Mononuclear cell (primary cell): ENCODE results near the gene STRADA. TPM values are rescaled to one million over a fixed set of nuclear protein-coding genes. Genes with fewer than 3 reads are reported as not detected.

Source experiments
- H3K27me3 ChIP-seq: 2 replicates; pipeline ENCODE4 v1.6.0; 2011; ENCODE audit warnings: low read length, control low read depth; ENCODE audit not compliant: insufficient read depth
- H3K4me1 ChIP-seq: 2 replicates; pipeline ENCODE4 v1.5.1; 2011; ENCODE audit warnings: mild to moderate bottlenecking, low read length, control low read depth; ENCODE audit not compliant: insufficient read depth
- H3K4me3 ChIP-seq: 2 replicates; pipeline ENCODE4 v1.5.1; 2011; ENCODE audit warnings: mild to moderate bottlenecking, low read length, moderate library complexity
- H3K9me3 ChIP-seq: 2 replicates; pipeline ENCODE4 v1.5.1; 2011; ENCODE audit warnings: low read depth, mild to moderate bottlenecking, control low read depth, low read length
- total RNA-seq: library from RNA; depleted of rRNA; stranded (reverse); fragments of >200 nt; gene quantifications from one replicate; pipeline ENCODE4 v1.2.3, GENCODE V29; 2012

The STRADA gene
- total RNA-seq, 1 donor, result 37.7 TPM

DNA sequence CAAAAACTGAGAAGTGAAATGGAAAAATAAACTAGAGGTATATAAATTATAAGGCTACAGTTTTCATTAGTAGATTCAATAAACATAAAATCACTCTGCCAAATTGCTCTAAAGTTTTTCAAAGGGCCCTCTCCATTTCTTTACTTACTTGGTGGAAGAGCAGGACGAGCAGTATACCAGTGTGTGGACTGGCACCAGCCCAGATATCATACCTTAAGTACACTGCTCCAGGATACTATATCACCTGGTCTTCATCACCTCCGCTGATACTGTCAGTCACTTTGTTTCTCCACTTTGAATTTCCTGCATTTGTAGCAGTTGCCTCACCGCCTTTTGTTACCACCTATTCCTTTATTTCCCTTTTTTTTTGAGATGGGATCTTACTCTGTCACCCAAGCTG, 81.7 kb downstream of the STRADA start:
- Histone ChIP-seq H3K9me3 (no peaks in the 10 kb centered on the region), H3K27me3 (no peaks in the 10 kb centered on the region), H3K4me1 (peaks cover 30% of the 10 kb centered on the region), H3K4me3 (no peak overlapping the region)

DNA sequence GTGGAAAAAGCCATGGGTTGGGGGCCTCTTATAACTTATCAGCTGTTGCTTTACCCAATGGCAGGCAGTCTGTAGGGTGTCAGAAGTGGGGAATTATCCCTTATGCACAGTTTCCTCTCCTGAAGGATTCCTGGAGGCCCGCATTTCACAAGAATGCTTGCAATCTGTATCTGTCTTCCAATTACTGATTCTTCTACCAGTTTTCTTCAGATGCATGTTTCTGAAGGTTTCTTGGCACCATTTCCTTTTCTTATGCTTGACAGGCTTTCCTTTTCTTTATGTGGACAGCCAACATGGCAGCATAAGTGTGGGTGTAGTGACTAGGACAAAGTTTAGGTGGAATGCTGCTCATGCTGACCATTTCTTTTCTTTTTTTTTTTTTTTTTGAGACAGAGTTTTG, 83.2 kb downstream of the STRADA start:
- Histone ChIP-seq H3K4me3 (no peak overlapping the region), H3K4me1 (peaks cover 24% of the 10 kb centered on the region), H3K27me3 (no peaks in the 10 kb centered on the region), H3K9me3 (no peaks in the 10 kb centered on the region)

DNA sequence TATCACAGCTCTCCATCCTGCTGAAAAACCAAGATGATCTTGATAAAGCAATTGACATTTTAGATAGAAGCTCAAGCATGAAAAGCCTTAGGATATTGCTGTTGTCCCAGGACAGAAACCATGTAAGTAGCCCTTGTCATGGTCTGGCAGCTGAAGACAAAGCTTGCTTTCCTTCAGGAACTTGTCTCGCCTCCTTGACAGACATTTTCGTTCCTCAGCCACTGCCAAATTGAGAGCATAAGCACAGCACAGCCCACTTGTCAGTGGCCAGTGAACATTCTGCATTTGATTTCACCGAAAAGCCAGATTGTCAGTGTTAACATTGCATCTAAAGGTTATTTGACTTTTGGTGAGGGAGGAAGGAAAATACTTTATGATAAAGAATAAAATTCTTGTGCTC, 83.8 kb downstream of the STRADA start:
- Histone ChIP-seq H3K4me3 (no peak overlapping the region), H3K4me1 (peaks cover 20% of the 10 kb centered on the region), H3K9me3 (no peaks in the 10 kb centered on the region), H3K27me3 (no peaks in the 10 kb centered on the region)

GRCh38 chr17:63653050-63653449, 88.5 kb downstream of the STRADA start:
- Histone ChIP-seq H3K27me3 (no peaks in the 10 kb centered on the region), H3K4me1 (peaks cover 60% of the 10 kb centered on the region), H3K4me3 (no peak overlapping the region), H3K9me3 (no peaks in the 10 kb centered on the region)

Other genes with a start within 250 kb of the STRADA start
- gene KCNH6, start 218.4 kb downstream of the STRADA start, total RNA-seq, result not detected
- gene DCAF7, start 191.3 kb downstream of the STRADA start, total RNA-seq, result 5.4 TPM
- gene TACO1, start 140.9 kb downstream of the STRADA start, total RNA-seq, result 15.3 TPM
- gene MAP3K3, start 119.4 kb downstream of the STRADA start, total RNA-seq, result 120 TPM
- 274 TPM for gene LIMD2, start 41.7 kb downstream of the STRADA start, total RNA-seq
- 38.9 TPM for gene CCDC47, start 31.8 kb upstream of the STRADA start, total RNA-seq
- gene DDX42, start 32.4 kb upstream of the STRADA start, total RNA-seq, result 112 TPM
- 15.3 TPM for gene PSMC5, start 85.6 kb upstream of the STRADA start, total RNA-seq
- 13.2 TPM for gene FTSJ3, start 85.9 kb upstream of the STRADA start, total RNA-seq
- 56.0 TPM for gene SMARCD2, start 100.9 kb upstream of the STRADA start, total RNA-seq
- gene CSH2, start 131.9 kb upstream of the STRADA start, total RNA-seq, result 0.10 TPM
- gene GH2, start 140.1 kb upstream of the STRADA start, total RNA-seq, result not detected
- gene CSH1, start 154.8 kb upstream of the STRADA start, total RNA-seq, result not detected
- not detected for gene CSHL1, start 169.5 kb upstream of the STRADA start, total RNA-seq
- gene GH1, start 177.0 kb upstream of the STRADA start, total RNA-seq, result not detected
- gene CD79B, start 190.5 kb upstream of the STRADA start, total RNA-seq, result 26.0 TPM
- gene SCN4A, start 231.1 kb upstream of the STRADA start, total RNA-seq, result under 0.01 TPM